Measurements from ENCODE around the gene BTN3A1.

DNA sequence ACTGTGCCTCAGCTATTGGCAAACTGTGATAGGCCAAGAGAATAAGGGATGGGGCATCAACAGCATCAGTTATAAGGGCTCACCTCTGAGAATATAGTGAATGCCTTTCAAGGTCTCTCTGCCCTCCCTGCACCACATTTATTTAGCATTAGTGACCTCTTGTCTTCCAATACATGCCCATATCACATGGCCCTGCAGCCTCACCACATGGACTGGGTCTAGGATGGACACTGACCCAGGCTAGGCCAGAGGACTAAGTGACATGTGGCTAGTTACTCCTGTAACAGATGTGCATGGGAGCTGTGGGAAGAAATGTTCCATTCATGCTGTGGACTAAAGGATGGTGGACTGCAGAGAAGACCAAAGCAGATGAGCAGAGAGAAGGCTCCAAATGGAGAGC, 22.3 kb upstream of the BTN3A1 start:
- TF ChIP-seq, protein P1, sequence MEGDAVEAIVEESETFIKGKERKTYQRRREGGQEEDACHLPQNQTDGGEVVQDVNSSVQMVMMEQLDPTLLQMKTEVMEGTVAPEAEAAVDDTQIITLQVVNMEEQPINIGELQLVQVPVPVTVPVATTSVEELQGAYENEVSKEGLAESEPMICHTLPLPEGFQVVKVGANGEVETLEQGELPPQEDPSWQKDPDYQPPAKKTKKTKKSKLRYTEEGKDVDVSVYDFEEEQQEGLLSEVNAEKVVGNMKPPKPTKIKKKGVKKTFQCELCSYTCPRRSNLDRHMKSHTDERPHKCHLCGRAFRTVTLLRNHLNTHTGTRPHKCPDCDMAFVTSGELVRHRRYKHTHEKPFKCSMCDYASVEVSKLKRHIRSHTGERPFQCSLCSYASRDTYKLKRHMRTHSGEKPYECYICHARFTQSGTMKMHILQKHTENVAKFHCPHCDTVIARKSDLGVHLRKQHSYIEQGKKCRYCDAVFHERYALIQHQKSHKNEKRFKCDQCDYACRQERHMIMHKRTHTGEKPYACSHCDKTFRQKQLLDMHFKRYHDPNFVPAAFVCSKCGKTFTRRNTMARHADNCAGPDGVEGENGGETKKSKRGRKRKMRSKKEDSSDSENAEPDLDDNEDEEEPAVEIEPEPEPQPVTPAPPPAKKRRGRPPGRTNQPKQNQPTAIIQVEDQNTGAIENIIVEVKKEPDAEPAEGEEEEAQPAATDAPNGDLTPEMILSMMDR (IDR thresholded peaks at IDR 0.05; ENCODE audit: poor library complexity, severe bottlenecking) = no peak
- TF ChIP-seq POLR2AphosphoS5 (IDR thresholded peaks at IDR 0.05) = no peak
- TF ChIP-seq MXI1 (conservative IDR thresholded peaks at IDR 0.05; ENCODE audit: poor library complexity, severe bottlenecking) = no peak

Measured in neural cell (in vitro differentiated cells).